Neural progenitor cell (in vitro differentiated cells): Measurements from ENCODE around the gene CRACR2B.

Experiments used
- EZH2 ChIP-seq: fragments of 200-600 bp; sonication (generic); IDR thresholded peaks from 2 replicates; pipeline ENCODE4 v1.6.1; 2017; ENCODE audit warnings: antibody characterized with exemption, mild to moderate bottlenecking, moderate library complexity
- TF ChIP-seq, protein P1 (sequence below): fragments of 200-600 bp; sonication (generic); IDR thresholded peaks from 2 replicates; pipeline ENCODE4 v1.5.1; 2017; ENCODE audit warnings: antibody characterized with exemption, mild to moderate bottlenecking

- TF ChIP-seq EZH2, result no peak
- TF ChIP-seq, protein P1, sequence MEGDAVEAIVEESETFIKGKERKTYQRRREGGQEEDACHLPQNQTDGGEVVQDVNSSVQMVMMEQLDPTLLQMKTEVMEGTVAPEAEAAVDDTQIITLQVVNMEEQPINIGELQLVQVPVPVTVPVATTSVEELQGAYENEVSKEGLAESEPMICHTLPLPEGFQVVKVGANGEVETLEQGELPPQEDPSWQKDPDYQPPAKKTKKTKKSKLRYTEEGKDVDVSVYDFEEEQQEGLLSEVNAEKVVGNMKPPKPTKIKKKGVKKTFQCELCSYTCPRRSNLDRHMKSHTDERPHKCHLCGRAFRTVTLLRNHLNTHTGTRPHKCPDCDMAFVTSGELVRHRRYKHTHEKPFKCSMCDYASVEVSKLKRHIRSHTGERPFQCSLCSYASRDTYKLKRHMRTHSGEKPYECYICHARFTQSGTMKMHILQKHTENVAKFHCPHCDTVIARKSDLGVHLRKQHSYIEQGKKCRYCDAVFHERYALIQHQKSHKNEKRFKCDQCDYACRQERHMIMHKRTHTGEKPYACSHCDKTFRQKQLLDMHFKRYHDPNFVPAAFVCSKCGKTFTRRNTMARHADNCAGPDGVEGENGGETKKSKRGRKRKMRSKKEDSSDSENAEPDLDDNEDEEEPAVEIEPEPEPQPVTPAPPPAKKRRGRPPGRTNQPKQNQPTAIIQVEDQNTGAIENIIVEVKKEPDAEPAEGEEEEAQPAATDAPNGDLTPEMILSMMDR, result no peak
Observed at GRCh38 chr11:782264-783174, 45.2 kb upstream of the CRACR2B start.
